HepG2 (cell line): ENCODE results near the gene OR2J1. TPM values are rescaled to one million over a fixed set of nuclear protein-coding genes. Genes with fewer than 3 reads are reported as not detected.

ENCODE experiments used
- ATAC-seq: fragments of 200-7000 bp; cut with Tn5 transposase; 3 replicates; pipeline ENCODE4 v1.9.1; 2020; ENCODE audit warnings: mild to moderate bottlenecking, moderate library complexity
- BruUV-seq: library from RNA; stranded (reverse); fragments of 400-500 nt; replicated peaks from 2 replicates; lab custom pipeline; 2021; lab: Mats Ljungman, UMichigan
- CTCF ChIA-PET: fragments of 300-600 bp; formaldehyde crosslinking; extraction: SDS; loops from one replicate; lab custom pipeline; 2021; ENCODE audit warnings: low total read pairs, inconsistent platforms, low intra/inter-chr PET ratio; lab: Yijun Ruan, JAX
- POLR2A ChIA-PET: fragments of 350-600 bp; sonication (Branson Sonifier 250); formaldehyde crosslinking; loops from one replicate; lab custom pipeline; 2020; ENCODE audit warnings: antibody characterized with exemption, inconsistent platforms; lab: Yijun Ruan, JAX
- DNase-seq: peaks from one replicate; pipeline ENCODE4 v3.0.0-alpha.2; 2015; ENCODE audit warnings: low spot score
- FAIRE-seq: peaks from 3 replicates; lab custom pipeline; 2011; peaks lifted over from hg19 to GRCh38; lab: Jason Lieb, UNC
- H2AFZ ChIP-seq: one replicate; pipeline ENCODE4 v1.6.1; 2011; ENCODE audit warnings: low read length, inconsistent platforms
- H3K27ac ChIP-seq: fragments of 300-600 bp; 3 replicates; pipeline ENCODE4 v1.8.0; 2011; ENCODE audit warnings: mixed run types, mild to moderate bottlenecking, mixed read lengths, low read length, inconsistent platforms; ENCODE audit not compliant: insufficient read depth; ENCODE audit errors: extremely low read length
- H3K27me3 ChIP-seq, 2 experiments: fragments of 200-600 bp in 1 of 2; 2 replicates in 1 of 2; 3 replicates in 1 of 2; pipeline versions ENCODE4 v1.6.0 to v1.8.0; 2011; ENCODE audit warnings: low read length in 2 of 2, mild to moderate bottlenecking in 2 of 2, moderate library complexity in 2 of 2, inconsistent platforms in 1 of 2; ENCODE audit not compliant: insufficient read depth in 2 of 2, control insufficient read depth in 1 of 2
- H3K36me3 ChIP-seq, 2 experiments: fragments of 200-600 bp in 1 of 2; replicated peaks in 1 of 2; 2 replicates in 1 of 2; 3 replicates in 1 of 2; pipeline versions ENCODE4 v1.5.1 to v1.8.0; 2011; ENCODE audit warnings: low read length in 2 of 2, inconsistent platforms in 1 of 2; ENCODE audit not compliant: insufficient read depth in 2 of 2, control insufficient read depth in 1 of 2
- H3K4me1 ChIP-seq: 2 replicates; pipeline ENCODE4 v1.5.1; 2012; ENCODE audit warnings: low read length, inconsistent platforms; ENCODE audit not compliant: insufficient read depth
- H3K4me2 ChIP-seq: 2 replicates; pipeline ENCODE4 v1.6.0; 2011; ENCODE audit warnings: low read depth, low read length, inconsistent platforms
- H3K4me3 ChIP-seq, 3 experiments: fragments of 200-600 bp in 1 of 3; sonication (generic), shearing (Covaris generic) in 1 of 3; replicated peaks in 1 of 3; 2 replicates each; pipeline ENCODE4 v1.5.1; 2011 to 2016; ENCODE audit warnings: low read length in 3 of 3, inconsistent platforms in 2 of 3, low read depth in 2 of 3, mild to moderate bottlenecking in 2 of 3, control low read depth in 1 of 3, mixed read lengths in 1 of 3; ENCODE audit not compliant: insufficient read depth in 1 of 3
- H3K79me2 ChIP-seq: one replicate; pipeline ENCODE4 v1.6.1; 2011; ENCODE audit warnings: low read length, inconsistent platforms; ENCODE audit not compliant: insufficient read depth
- H3K9ac ChIP-seq: 2 replicates; pipeline ENCODE4 v1.6.0; 2011; ENCODE audit warnings: mild to moderate bottlenecking, low read depth, low read length, inconsistent platforms; ENCODE audit not compliant: insufficient read depth
- H3K9me3 ChIP-seq: 2 replicates; pipeline ENCODE4 v1.5.1; 2012; ENCODE audit warnings: mild to moderate bottlenecking, low read length
- H4K20me1 ChIP-seq: 2 replicates; pipeline ENCODE4 v1.6.0; 2011; ENCODE audit warnings: inconsistent platforms, mild to moderate bottlenecking, low read length, moderate library complexity; ENCODE audit not compliant: insufficient read depth
- BRCA1 ChIP-seq: sonication (generic); formaldehyde crosslinking; IDR thresholded peaks from 2 replicates; pipeline ENCODE4 v1.4.0; 2020; ENCODE audit warnings: missing genetic modification reagents
- CEBPB ChIP-seq: IDR thresholded peaks from 2 replicates; pipeline ENCODE4 v1.6.1; 2011; ENCODE audit warnings: low read depth, low read length, improper control_type of control experiment, borderline replicate concordance
- ELF1 ChIP-seq: sonication (generic); formaldehyde crosslinking; IDR thresholded peaks from 2 replicates; pipeline ENCODE4 v1.4.0; 2020; ENCODE audit warnings: missing genetic modification reagents
- IKZF4 ChIP-seq: sonication (generic); formaldehyde crosslinking; IDR thresholded peaks from 2 replicates; pipeline ENCODE4 v1.5.1; 2020; ENCODE audit warnings: borderline replicate concordance, mild to moderate bottlenecking, low read depth, missing genetic modification reagents; ENCODE audit errors: not compliant biosample characterization
- IRX3 ChIP-seq: sonication (generic); formaldehyde crosslinking; IDR thresholded peaks from 2 replicates; pipeline ENCODE4 v1.8.1; 2023; ENCODE audit warnings: mild to moderate bottlenecking, low read depth, missing genetic modification reagents, borderline replicate concordance
- MNT ChIP-seq: fragments of 450-650 bp; IDR thresholded peaks from 2 replicates; pipeline ENCODE4 v1.6.1; 2016
- MTERF4 ChIP-seq: sonication (generic); formaldehyde crosslinking; IDR thresholded peaks from 2 replicates; pipeline ENCODE4 v1.8.0; 2023; ENCODE audit warnings: mild to moderate bottlenecking, missing genetic modification reagents
- RFX1 ChIP-seq: fragments of 450-650 bp; IDR thresholded peaks from 2 replicates; pipeline ENCODE4 v1.6.1; 2017
- ZNF207 ChIP-seq: fragments of 450-650 bp; IDR thresholded peaks from 2 replicates; pipeline ENCODE4 v1.6.1; 2016; ENCODE audit warnings: antibody characterized with exemption, borderline replicate concordance
- ZNF234 ChIP-seq: sonication (generic); formaldehyde crosslinking; conservative IDR thresholded peaks from 2 replicates; pipeline ENCODE4 v1.5.1; 2020; ENCODE audit warnings: mild to moderate bottlenecking, missing genetic modification reagents
- ZNF446 ChIP-seq: sonication (generic); formaldehyde crosslinking; IDR thresholded peaks from 2 replicates; pipeline ENCODE4 v1.5.0; 2020; ENCODE audit warnings: mild to moderate bottlenecking, missing genetic modification reagents
- WGBS: methylation state at CpG from one replicate; pipeline ENCODE4 v1.1.6; 2017; ENCODE audit warnings: low lambda C conversion rate; 5-methylcytosine and 5-hydroxymethylcytosine counted together
- in situ Hi-C: cut with HindIII; loops from 2 replicates; pipeline ENCODE4 v1.10.0; 2017; ENCODE audit warnings: low pct_unique_long_range_greater_than_20kb; ENCODE audit not compliant: extremely low pct_ligation_motif_present
- intact Hi-C: fragments of 100-400 bp; cut with micrococcal nuclease; formaldehyde crosslinking; loops from one replicate; pipeline ENCODE4 v1.10.0; 2022; ENCODE audit not compliant: unreplicated experiment
- polyA plus RNA-seq, 8 experiments: library from polyadenylated mRNA; depleted of rRNA in 3 of 8; stranded (reverse) in 7 of 8; unstranded in 1 of 8; fragments of >200 nt; fragmentation: Illumina TruSeq in 4 of 8; extraction: Trizol in 4 of 8; gene quantifications; 2 replicates each; pipeline versions ENCODE4 v1.2.1 to v1.2.3, GENCODE V29; 2011 to 2016; ENCODE audit warnings: low read depth in 4 of 8, missing spikeins in 1 of 8, mixed read lengths in 1 of 8; ENCODE audit not compliant: insufficient read depth in 1 of 8
- total RNA-seq, 5 experiments: library from RNA; depleted of rRNA; stranded (reverse); fragments of >200 nt; fragmentation: Illumina TruSeq; extraction: Trizol; gene quantifications; 2 replicates each; pipeline ENCODE4 v1.2.3, GENCODE V29; 2016; ENCODE audit warnings: low read depth in 1 of 5

OR2J1 gene
- total and polyA plus RNA-seq, 2 of the 13 experiments (the other 11 are each of a cell fraction or from before 2014, with no cell fraction given): 0.07 TPM; not detected in 1

- Histone ChIP-seq H3K27ac (no peak within 1 kb of the TSS), H3K4me1 (no peaks in the 10 kb centered on the region), H3K79me2 (no peaks in the 10 kb centered on the region), H3K36me3 (no peaks in the 10 kb centered on the region), H3K27me3 (peaks cover 0 to 5% of the 10 kb centered on the region in 2 experiments; a peak in 2 of 5 replicates), H3K4me2 (no peak within 1 kb of the TSS), H3K9me3 (no peaks in the 10 kb centered on the region), H2AFZ (no peak within 1 kb of the TSS), H4K20me1 (no peaks in the 10 kb centered on the region), H3K4me3 (no peak within 1 kb of the TSS), H3K9ac (no peak within 1 kb of the TSS)
- 3% methylated on average over 1 of the region's 1 CpG for WGBS
- no peak for ATAC-seq
- in situ Hi-C loops (no loop called here), intact Hi-C loops (no loop called here)
- no TSS peak for BruUV-seq
- FAIRE-seq: no peak
- DNase-seq: no peak
- no peak for TF ChIP-seq CEBPB
- ChIA-PET POLR2A (no interaction called here), CTCF (no interaction called here)
Observed at GRCh38 chr6:29087213-29087612, 12.1 kb upstream of the OR2J1 start, which contains the start of gene OR2B3. OR2B3 (minus strand) TSS chr6:29087313; CDS start chr6:29087248, 65 bp downstream.

GRCh38 chr6:29092957-29093356 lies 6.3 kb upstream of the OR2J1 start:
- ChIA-PET CTCF (no interaction called here), POLR2A (no interaction called here)
- Histone ChIP-seq H3K9ac (no peak overlapping the region), H2AFZ (no peak overlapping the region), H3K36me3 (no peaks in the 10 kb centered on the region), H3K9me3 (no peaks in the 10 kb centered on the region), H3K79me2 (no peaks in the 10 kb centered on the region), H3K4me1 (no peaks in the 10 kb centered on the region), H3K27me3 (no peaks in the 10 kb centered on the region; a peak in 1 of 5 replicates), H3K4me2 (no peak overlapping the region), H3K4me3 (no peak overlapping the region), H3K27ac (no peak overlapping the region), H4K20me1 (no peaks in the 10 kb centered on the region)
- ATAC-seq (no peak), FAIRE-seq (no peak), DNase-seq (no peak)
- no peak for TF ChIP-seq MNT
- TF ChIP-seq ZNF446 (CRISPR knock-in tag): no peak
- no peak for TF ChIP-seq ELF1 (CRISPR knock-in tag)
- no peak for TF ChIP-seq ZNF234 (CRISPR knock-in tag)
- no peak for TF ChIP-seq MTERF4 (CRISPR knock-in tag)
- no peak for TF ChIP-seq IRX3 (CRISPR knock-in tag)
- TF ChIP-seq BRCA1: no peak
- TF ChIP-seq RFX1: no peak
- TF ChIP-seq IKZF4 (CRISPR knock-in tag): no peak
- no peak for TF ChIP-seq ZNF207
- in situ Hi-C loops (no loop called here), intact Hi-C loops (no loop called here)
- 38% methylated on average over 3 of the region's 3 CpGs for WGBS
- no TSS peak for BruUV-seq
